IMR-90 (cell line): Measurements from ENCODE around the gene ARHGAP5. TPM values are rescaled to one million over a fixed set of nuclear protein-coding genes. Genes with fewer than 3 reads are reported as not detected.

Experiments
- ATAC-seq: fragments of 200-7000 bp; cut with Tn5 transposase; 2 replicates; pipeline ENCODE4 v1.9.1; 2020; ENCODE audit warnings: low read depth, mild to moderate bottlenecking, moderate library complexity
- BruUV-seq: library from RNA; stranded (reverse); fragments of 400-500 nt; replicated peaks from 2 replicates; lab custom pipeline; 2021; lab: Mats Ljungman, UMichigan
- CTCF ChIA-PET: fragments of 300-600 bp; formaldehyde crosslinking; extraction: SDS; loops from one replicate; lab custom pipeline; 2021; ENCODE audit warnings: antibody characterized with exemption; lab: Yijun Ruan, JAX
- POLR2A ChIA-PET: fragments of 300-600 bp; sonication (Branson Sonifier 250); formaldehyde crosslinking; loops from one replicate; lab custom pipeline; 2022; ENCODE audit warnings: antibody characterized with exemption; ENCODE audit not compliant: unreplicated experiment; lab: Charles Lee
- DNase-seq: peaks from one replicate; pipeline ENCODE4 v3.0.0; 2013
- H2AFZ ChIP-seq: replicated peaks from 2 replicates; pipeline ENCODE3; 2013; ENCODE audit warnings: low read length, mild to moderate bottlenecking; ENCODE audit not compliant: poor library complexity
- H2AK5ac ChIP-seq: 2 replicates; pipeline ENCODE4 v1.6.1; 2013; ENCODE audit warnings: low read depth, low read length, inconsistent platforms
- H2AK9ac ChIP-seq: replicated peaks from 2 replicates; pipeline ENCODE3; 2013; ENCODE audit warnings: mild to moderate bottlenecking, low read depth, low read length, moderate library complexity; ENCODE audit not compliant: poor library complexity
- H2BK120ac ChIP-seq: 2 replicates; pipeline ENCODE4 v1.6.1; 2013; ENCODE audit warnings: low read depth, low read length, inconsistent platforms
- H2BK15ac ChIP-seq: 3 replicates; pipeline ENCODE4 v1.6.1; 2013; ENCODE audit warnings: low read depth, low read length, inconsistent platforms
- H2BK20ac ChIP-seq: 2 replicates; pipeline ENCODE4 v1.6.1; 2013; ENCODE audit warnings: low read depth, mild to moderate bottlenecking, inconsistent platforms, low read length, moderate library complexity
- H2BK5ac ChIP-seq: 2 replicates; pipeline ENCODE4 v1.6.1; 2013; ENCODE audit warnings: mild to moderate bottlenecking, low read depth, low read length, inconsistent platforms; ENCODE audit not compliant: poor library complexity, severe bottlenecking
- H3K14ac ChIP-seq: replicated peaks from 2 replicates; pipeline ENCODE4 v1.6.1; 2013; ENCODE audit warnings: low read depth, low read length, inconsistent platforms
- H3K18ac ChIP-seq: 2 replicates; pipeline ENCODE4 v1.6.1; 2013; ENCODE audit warnings: low read depth, low read length, control low read depth
- H3K23ac ChIP-seq: 2 replicates; pipeline ENCODE4 v1.6.1; 2013; ENCODE audit warnings: low read depth, low read length, inconsistent platforms
- H3K27ac ChIP-seq: 2 replicates; pipeline ENCODE4 v1.5.1; 2013; ENCODE audit warnings: mild to moderate bottlenecking, control low read depth, low read length; ENCODE audit not compliant: insufficient read depth
- H3K27me3 ChIP-seq: 2 replicates; pipeline ENCODE4 v1.6.1; 2013; ENCODE audit warnings: low read length; ENCODE audit not compliant: control insufficient read depth, insufficient read depth
- H3K36me3 ChIP-seq: 2 replicates; pipeline ENCODE4 v1.6.1; 2013; ENCODE audit warnings: low read length, mixed read lengths; ENCODE audit not compliant: control insufficient read depth, insufficient read depth
- H3K4ac ChIP-seq: 2 replicates; pipeline ENCODE4 v1.6.1; 2013; ENCODE audit warnings: low read depth, low read length, inconsistent platforms
- H3K4me1 ChIP-seq: 2 replicates; pipeline ENCODE4 v1.6.1; 2013; ENCODE audit warnings: low read length, mixed read lengths; ENCODE audit not compliant: control insufficient read depth, insufficient read depth
- H3K4me2 ChIP-seq: 2 replicates; pipeline ENCODE4 v1.6.1; 2013; ENCODE audit warnings: low read depth, mild to moderate bottlenecking, control low read depth, low read length, moderate library complexity
- H3K4me3 ChIP-seq: 2 replicates; pipeline ENCODE4 v1.5.1; 2013; ENCODE audit warnings: low read depth, mild to moderate bottlenecking, control low read depth, low read length, moderate library complexity; ENCODE audit not compliant: insufficient read depth
- H3K56ac ChIP-seq: 2 replicates; pipeline ENCODE4 v1.6.1; 2013; ENCODE audit warnings: low read length, inconsistent platforms; ENCODE audit not compliant: insufficient read depth; ENCODE audit errors: extremely low read depth
- H3K79me1 ChIP-seq, 2 experiments: 2 replicates each; pipeline ENCODE4 v1.6.1; 2013; ENCODE audit warnings: low read length in 2 of 2, inconsistent platforms in 1 of 2, low read depth in 1 of 2
- H3K9ac ChIP-seq: 2 replicates; pipeline ENCODE4 v1.6.1; 2013; ENCODE audit warnings: low read depth, low read length, control low read depth
- H3K9me1 ChIP-seq: 2 replicates; pipeline ENCODE4 v1.6.1; 2013; ENCODE audit warnings: low read length, inconsistent platforms; ENCODE audit not compliant: insufficient read depth
- H3K9me3 ChIP-seq: 2 replicates; pipeline ENCODE4 v1.6.1; 2013; ENCODE audit warnings: low read length; ENCODE audit not compliant: control insufficient read depth, insufficient read depth
- H4K20me1 ChIP-seq: 2 replicates; pipeline ENCODE4 v1.6.1; 2013; ENCODE audit warnings: low read length, inconsistent platforms; ENCODE audit not compliant: insufficient read depth
- H4K5ac ChIP-seq: 2 replicates; pipeline ENCODE4 v1.6.1; 2013; ENCODE audit warnings: mild to moderate bottlenecking, low read depth, low read length, control low read depth
- H4K8ac ChIP-seq, 2 experiments: 2 replicates each; pipeline ENCODE4 v1.6.1; 2013; ENCODE audit warnings: low read depth in 2 of 2, low read length in 2 of 2, control low read depth in 1 of 2, inconsistent platforms in 1 of 2
- H4K91ac ChIP-seq: 2 replicates; pipeline ENCODE4 v1.6.1; 2013; ENCODE audit warnings: low read depth, low read length, inconsistent platforms; ENCODE audit not compliant: insufficient read depth
- BHLHE40 ChIP-seq: fragments of 150-350 bp; IDR thresholded peaks from 2 replicates; pipeline ENCODE4 v1.6.1; 2016; ENCODE audit warnings: mild to moderate bottlenecking, low read depth, low read length
- CEBPB ChIP-seq: IDR thresholded peaks from 2 replicates; pipeline ENCODE4 v1.6.1; 2012; ENCODE audit warnings: low read depth, low read length, improper control_type of control experiment
- CHD1 ChIP-seq: IDR thresholded peaks from 2 replicates; pipeline ENCODE4 v1.6.1; 2012; ENCODE audit warnings: low read depth, low read length, improper control_type of control experiment
- CTCF ChIP-seq: conservative IDR thresholded peaks from 2 replicates; pipeline ENCODE4 v1.5.1; 2012; ENCODE audit warnings: mild to moderate bottlenecking, low read depth, low read length, improper control_type of control experiment
- ELK1 ChIP-seq: fragments of 150-350 bp; IDR thresholded peaks from 2 replicates; pipeline ENCODE4 v1.6.1; 2016; ENCODE audit warnings: low read depth, mild to moderate bottlenecking, low read length, moderate library complexity, borderline replicate concordance
- FOS ChIP-seq: fragments of 150-350 bp; IDR thresholded peaks from 2 replicates; pipeline ENCODE4 v1.6.1; 2016; ENCODE audit warnings: low read depth, low read length
- MAFK ChIP-seq: IDR thresholded peaks from 2 replicates; pipeline ENCODE4 v1.6.1; 2012; ENCODE audit warnings: low read depth, low read length, improper control_type of control experiment
- MAZ ChIP-seq: IDR thresholded peaks from 2 replicates; pipeline ENCODE4 v1.6.1; 2012; ENCODE audit warnings: low read depth, mild to moderate bottlenecking, low read length, improper control_type of control experiment, moderate library complexity, borderline replicate concordance
- MXI1 ChIP-seq: IDR thresholded peaks from 2 replicates; pipeline ENCODE4 v1.6.1; 2012; ENCODE audit warnings: low read depth, mild to moderate bottlenecking, low read length, moderate library complexity, borderline replicate concordance
- NFE2L2 ChIP-seq: fragments of 150-350 bp; IDR thresholded peaks from 2 replicates; pipeline ENCODE4 v1.6.1; 2016; ENCODE audit warnings: low read depth, mild to moderate bottlenecking, low read length
- POLR2A ChIP-seq: IDR thresholded peaks from 2 replicates; pipeline ENCODE4 v1.6.1; 2012; ENCODE audit warnings: mild to moderate bottlenecking, low read depth, low read length
- RAD21 ChIP-seq: IDR thresholded peaks from 2 replicates; pipeline ENCODE4 v1.6.1; 2012; ENCODE audit warnings: low read length, improper control_type of control experiment
- RCOR1 ChIP-seq: IDR thresholded peaks from 2 replicates; pipeline ENCODE4 v1.6.1; 2012; ENCODE audit warnings: mild to moderate bottlenecking, low read length, improper control_type of control experiment; ENCODE audit not compliant: insufficient replicate concordance
- RFX5 ChIP-seq: IDR thresholded peaks from 2 replicates; pipeline ENCODE4 v1.8.0; 2012; ENCODE audit warnings: low read depth, mild to moderate bottlenecking, low read length, moderate library complexity
- SMC3 ChIP-seq: fragments of 150-350 bp; IDR thresholded peaks from 2 replicates; pipeline ENCODE4 v1.6.1; 2016; ENCODE audit warnings: low read depth, mild to moderate bottlenecking, antibody characterized with exemption, low read length, moderate library complexity
- USF2 ChIP-seq: fragments of 150-350 bp; IDR thresholded peaks from 2 replicates; pipeline ENCODE4 v1.6.1; 2017; ENCODE audit warnings: mild to moderate bottlenecking, antibody characterized with exemption, low read length, low read depth
- WGBS, 2 experiments: methylation state at CpG; one replicate each; pipeline versions ENCODE4 v1.1.5 to v1.1.7; 2013; ENCODE audit warnings: missing lambda C conversion rate in 2 of 2; ENCODE audit not compliant: insufficient read length in 1 of 2; ENCODE audit errors: extremely low coverage in 2 of 2; 5-methylcytosine and 5-hydroxymethylcytosine counted together
- dilution Hi-C: fragments of 300-500 bp; cut with HindIII; formaldehyde crosslinking; loops from one replicate; pipeline ENCODE4 v1.14.3; 2018; ENCODE audit warnings: low sequenced_read_pairs; ENCODE audit not compliant: unreplicated experiment
- in situ Hi-C: fragments of 300-500 bp; cut with MboI; formaldehyde crosslinking; loops from 3 replicates; pipeline ENCODE4 v1.14.3; 2019; ENCODE audit warnings: low sequenced_read_pairs, inconsistent platforms, mixed read lengths
- intact Hi-C: fragments of 100-400 bp; cut with micrococcal nuclease; formaldehyde crosslinking; loops from 2 replicates; pipeline ENCODE4 v1.10.0; 2022
- polyA plus RNA-seq, 3 experiments: library from polyadenylated mRNA; depleted of rRNA; stranded (reverse); fragments of >200 nt; gene quantifications; 2 replicates each; pipeline ENCODE4 v1.2.3, GENCODE V29; 2012; ENCODE audit warnings: low replicate concordance in 1 of 3
- total RNA-seq: library from RNA; depleted of rRNA; stranded (reverse); fragments of >200 nt; gene quantifications from 2 replicates; pipeline ENCODE4 v1.2.3, GENCODE V29; 2012

The ARHGAP5 gene
- total and polyA plus RNA-seq, 2 of the 4 experiments (the other 2 are of a cell fraction), result 7.4 to 45.3 TPM

GRCh38 chr14:32166924-32167323 is 89.8 kb downstream of the ARHGAP5 start:
- no peak overlapping the region for H3K9ac ChIP-seq
- H4K20me1 ChIP-seq, result no peaks in the 10 kb centered on the region
- no peak overlapping the region for H2BK120ac ChIP-seq
- no CpG with 5 or more reads among the region's 1 CpG for WGBS, 2 experiments
- dilution Hi-C loops, result no loop called here
- H3K4ac ChIP-seq, result no peak overlapping the region
- no peaks in the 10 kb centered on the region for H3K27me3 ChIP-seq
- H3K4me2 ChIP-seq, result no peak overlapping the region
- H2BK5ac ChIP-seq, result no peak overlapping the region
- H3K4me3 ChIP-seq, result no peak overlapping the region
- H3K9me3 ChIP-seq, result no peaks in the 10 kb centered on the region
- no peaks in the 10 kb centered on the region for H3K36me3 ChIP-seq
- no peak overlapping the region for H3K14ac ChIP-seq
- no peak overlapping the region for H2BK15ac ChIP-seq
- no peak overlapping the region for H3K56ac ChIP-seq
- no TSS peak for BruUV-seq
- no peaks in the 10 kb centered on the region for H3K4me1 ChIP-seq
- intact Hi-C loops, result no loop called here
- TF ChIP-seq CTCF (no peak), USF2 (no peak), CEBPB (no peak), MAFK (no peak), RAD21 (no peak), MXI1 (no peak), SMC3 (no peak), FOS (no peak), RFX5 (no peak), ELK1 (no peak), MAZ (no peak), NFE2L2 (no peak), CHD1 (no peak), BHLHE40 (no peak), RCOR1 (no peak), POLR2A (no peak)
- H2AK5ac ChIP-seq, result no peak overlapping the region
- no peak for ATAC-seq
- H4K5ac ChIP-seq, result no peak overlapping the region
- no peaks in the 10 kb centered on the region for H3K9me1 ChIP-seq
- DNase-seq, result no peak
- H4K8ac ChIP-seq, result no peak overlapping the region
- H3K27ac ChIP-seq, result no peak overlapping the region
- POLR2A ChIA-PET, result no interaction called here
- H3K18ac ChIP-seq, result no peak overlapping the region
- no peak overlapping the region for H4K91ac ChIP-seq
- H2AK9ac ChIP-seq, result no peak overlapping the region
- H3K23ac ChIP-seq, result no peak overlapping the region
- H2BK20ac ChIP-seq, result no peak overlapping the region
- in situ Hi-C loops, result no loop called here
- CTCF ChIA-PET, result interaction anchor here (0.6 kb wide), 1 partner anchor 1824 kb away, joined by 3 read pairs; no protein-coding TSS in a partner anchor
- H2AFZ ChIP-seq, result no peak overlapping the region
- no peaks in the 10 kb centered on the region for H3K79me1 ChIP-seq
